Measurements from ENCODE around the gene SLIRP. TPM values are rescaled to one million over a fixed set of nuclear protein-coding genes. Genes with fewer than 3 reads are reported as not detected.
A peak's percentile ranks its signal among the peaks of the same experiment; 100 is the strongest.
"Not testable (repeated sequence)": the region's sequence is repeated elsewhere in the genome, so short reads cannot be mapped to it uniquely, and the experiment has no call there.

The SLIRP gene
- total RNA-seq: 71.1 TPM
- long read RNA-seq, transcript SLIRP-209 (4 exons, 408 nt): major isoform, 18 of 26 reads
- long read RNA-seq, partial matches to known transcripts: 0 of 26 reads
- long read RNA-seq, other reads (novel, unspliced or antisense): 6 of 26 reads

DNA sequence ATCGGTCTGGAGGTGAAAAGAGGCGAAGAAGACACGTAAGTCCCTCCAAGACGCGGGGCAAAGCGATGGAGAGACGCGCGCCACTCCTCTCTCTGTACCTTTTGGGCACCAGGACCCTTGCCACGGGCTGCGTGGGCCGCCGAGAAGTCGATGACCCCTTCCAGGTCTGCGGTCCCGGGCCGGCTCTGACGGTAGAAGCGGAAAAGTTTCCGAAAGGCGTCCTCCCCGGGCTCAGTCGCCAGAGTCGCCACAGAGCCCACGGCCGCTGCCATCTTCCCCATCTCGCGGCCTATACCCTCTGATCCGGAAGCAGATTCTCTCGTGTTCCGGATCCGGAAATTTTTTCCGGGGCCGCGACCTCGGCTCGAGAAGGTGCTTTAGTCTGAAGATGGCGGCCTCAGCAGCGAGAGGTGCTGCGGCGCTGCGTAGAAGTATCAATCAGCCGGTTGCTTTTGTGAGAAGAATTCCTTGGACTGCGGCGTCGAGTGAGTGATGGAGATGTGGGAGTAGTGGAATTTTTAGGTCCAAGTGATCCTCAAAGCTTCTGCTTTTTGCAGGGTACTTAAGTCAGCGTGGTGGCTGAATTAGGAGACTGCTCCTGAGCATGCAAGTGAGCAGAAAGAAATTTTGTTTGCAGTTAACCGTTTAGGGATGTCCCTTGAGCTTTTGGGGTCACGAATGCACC lies at the start of gene SLIRP, which contains the start of gene ALKBH1:
Gene SLIRP, plus strand, starts transcription at position 380 of the 685 bp plus-strand sequence. Its CDS starts 9 bp downstream, at position 389.
Gene ALKBH1, minus strand, starts transcription at position 300 of the 685 bp plus-strand sequence. Its CDS starts 19 bp downstream, at position 281.
- H3K4me1 ChIP-seq: peaks cover 23% of the 10 kb centered on the region
- H3K36me3 ChIP-seq: peaks cover 47% of the 10 kb centered on the region
- no peaks in the 10 kb centered on the region for H3K9me3 ChIP-seq
- intact Hi-C loops (cut with DNase I): no loop called here
- H3K27me3 ChIP-seq: no peaks in the 10 kb centered on the region
- TF ChIP-seq, protein P1, sequence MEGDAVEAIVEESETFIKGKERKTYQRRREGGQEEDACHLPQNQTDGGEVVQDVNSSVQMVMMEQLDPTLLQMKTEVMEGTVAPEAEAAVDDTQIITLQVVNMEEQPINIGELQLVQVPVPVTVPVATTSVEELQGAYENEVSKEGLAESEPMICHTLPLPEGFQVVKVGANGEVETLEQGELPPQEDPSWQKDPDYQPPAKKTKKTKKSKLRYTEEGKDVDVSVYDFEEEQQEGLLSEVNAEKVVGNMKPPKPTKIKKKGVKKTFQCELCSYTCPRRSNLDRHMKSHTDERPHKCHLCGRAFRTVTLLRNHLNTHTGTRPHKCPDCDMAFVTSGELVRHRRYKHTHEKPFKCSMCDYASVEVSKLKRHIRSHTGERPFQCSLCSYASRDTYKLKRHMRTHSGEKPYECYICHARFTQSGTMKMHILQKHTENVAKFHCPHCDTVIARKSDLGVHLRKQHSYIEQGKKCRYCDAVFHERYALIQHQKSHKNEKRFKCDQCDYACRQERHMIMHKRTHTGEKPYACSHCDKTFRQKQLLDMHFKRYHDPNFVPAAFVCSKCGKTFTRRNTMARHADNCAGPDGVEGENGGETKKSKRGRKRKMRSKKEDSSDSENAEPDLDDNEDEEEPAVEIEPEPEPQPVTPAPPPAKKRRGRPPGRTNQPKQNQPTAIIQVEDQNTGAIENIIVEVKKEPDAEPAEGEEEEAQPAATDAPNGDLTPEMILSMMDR (IDR thresholded peaks at IDR 0.05): no peak
- H3K27ac ChIP-seq: peak within 1 kb of the TSS; percentile 74
- ATAC-seq (peak; percentile 99), DNase-seq (peak; percentile 91)
- H3K4me3 ChIP-seq: peak within 1 kb of the TSS; percentile 91

DNA sequence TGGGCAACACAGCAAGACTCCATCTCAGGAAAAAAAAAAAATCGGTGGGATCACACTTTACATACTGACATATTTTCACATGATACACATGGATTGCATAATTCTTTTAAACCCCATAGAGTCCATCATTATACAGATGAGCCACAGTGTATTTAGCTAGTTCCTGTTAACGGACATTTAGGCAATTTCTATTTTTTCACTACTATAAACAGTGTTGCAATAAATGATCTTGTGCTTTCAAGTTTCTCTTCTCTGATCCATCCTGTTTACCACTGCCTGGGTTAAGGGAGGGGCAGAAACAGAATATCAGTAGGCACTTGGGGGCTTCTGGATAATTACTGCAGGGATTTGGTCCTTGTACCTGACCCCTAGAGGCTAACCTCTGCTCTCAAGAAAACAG lies 48.1 kb upstream of the SLIRP start:
- Histone ChIP-seq H3K27me3 (no peaks in the 10 kb centered on the region), H3K4me3 (no peak overlapping the region), H3K4me1 (peaks cover 10% of the 10 kb centered on the region), H3K36me3 (no peaks in the 10 kb centered on the region), H3K27ac (no peak overlapping the region), H3K9me3 (no peaks in the 10 kb centered on the region)
- no peak for DNase-seq
- intact Hi-C loops (cut with DNase I): no loop called here
- TF ChIP-seq, protein P1 (IDR thresholded peaks at IDR 0.05): no peak
- ATAC-seq: peak; percentile 67

DNA sequence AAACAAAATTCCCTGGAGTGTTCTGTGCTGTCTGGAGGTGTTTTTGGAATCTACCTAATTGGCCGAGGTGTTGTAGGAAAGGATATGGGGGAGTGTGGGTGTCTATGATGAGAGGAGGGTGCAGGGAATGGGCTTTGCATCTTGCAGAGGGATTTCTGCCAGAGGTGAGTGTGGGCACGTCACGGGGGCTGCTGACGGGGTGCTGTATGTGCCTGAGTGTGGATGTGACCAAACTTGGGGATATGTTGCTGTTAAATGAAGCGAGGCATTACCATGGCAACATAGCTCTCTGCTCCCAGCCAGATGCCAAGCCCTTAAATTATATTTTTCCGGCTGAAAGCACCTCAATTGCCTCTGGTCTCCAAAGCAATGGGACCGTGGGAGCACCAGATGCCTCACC lies 47.1 kb upstream of the SLIRP start:
- no peak overlapping the region for H3K4me3 ChIP-seq
- H3K36me3 ChIP-seq: no peaks in the 10 kb centered on the region
- no peaks in the 10 kb centered on the region for H3K9me3 ChIP-seq
- no peak for ATAC-seq
- peaks cover 10% of the 10 kb centered on the region for H3K4me1 ChIP-seq
- no peak overlapping the region for H3K27ac ChIP-seq
- no peak for DNase-seq
- H3K27me3 ChIP-seq: no peaks in the 10 kb centered on the region
- TF ChIP-seq, protein P1 (IDR thresholded peaks at IDR 0.05): no peak
- intact Hi-C loops (cut with DNase I): no loop called here

DNA sequence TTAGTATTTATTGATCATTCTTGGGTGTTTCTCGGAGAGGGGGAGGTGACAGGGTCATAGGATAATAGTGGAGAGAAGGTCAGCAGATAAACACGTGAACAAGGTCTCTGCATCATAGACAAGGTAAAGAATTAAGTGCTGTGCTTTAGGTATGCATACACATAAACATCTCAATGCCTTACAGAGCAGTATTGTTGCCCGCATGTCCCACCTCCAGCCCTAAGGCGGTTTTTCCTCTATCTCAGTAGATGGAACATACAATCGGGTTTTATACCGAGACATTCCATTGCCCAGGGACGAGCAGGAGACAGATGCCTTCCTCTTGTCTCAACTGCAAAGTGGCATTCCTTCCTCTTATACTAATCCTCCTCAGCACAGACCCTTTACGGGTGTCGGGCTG lies 46.3 kb upstream of the SLIRP start:
- H3K9me3 ChIP-seq; H3K4me1 ChIP-seq; intact Hi-C loops (cut with DNase I); DNase-seq; H3K36me3 ChIP-seq; ATAC-seq; H3K27me3 ChIP-seq; H3K27ac ChIP-seq; H3K4me3 ChIP-seq: not testable (repeated sequence)

DNA sequence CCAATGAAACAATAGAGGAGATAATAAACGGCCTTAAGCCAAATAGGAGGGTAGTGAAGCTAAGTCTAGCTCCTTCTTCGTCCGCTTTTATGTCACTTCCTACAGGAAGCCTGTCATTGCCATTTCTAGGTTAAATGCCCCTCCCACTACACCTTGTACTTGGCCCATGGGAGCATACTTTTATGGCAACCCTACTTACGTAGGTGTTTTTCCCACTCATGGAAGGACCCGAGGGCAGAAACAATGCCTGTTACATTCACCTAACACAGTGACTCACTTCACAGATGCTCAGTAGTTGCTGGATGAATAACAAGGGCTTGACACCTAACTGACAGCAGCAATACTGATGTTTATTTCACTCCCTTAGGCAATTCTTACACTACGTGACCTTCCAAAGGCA lies 44.6 kb upstream of the SLIRP start:
- H3K27ac ChIP-seq: no peak overlapping the region
- H3K9me3 ChIP-seq: no peaks in the 10 kb centered on the region
- H3K36me3 ChIP-seq: no peaks in the 10 kb centered on the region
- no peaks in the 10 kb centered on the region for H3K4me1 ChIP-seq
- intact Hi-C loops (cut with DNase I): no loop called here
- H3K4me3 ChIP-seq: no peak overlapping the region
- ATAC-seq (no peak), DNase-seq (no peak)
- TF ChIP-seq, protein P1 (IDR thresholded peaks at IDR 0.05): no peak
- no peaks in the 10 kb centered on the region for H3K27me3 ChIP-seq

DNA sequence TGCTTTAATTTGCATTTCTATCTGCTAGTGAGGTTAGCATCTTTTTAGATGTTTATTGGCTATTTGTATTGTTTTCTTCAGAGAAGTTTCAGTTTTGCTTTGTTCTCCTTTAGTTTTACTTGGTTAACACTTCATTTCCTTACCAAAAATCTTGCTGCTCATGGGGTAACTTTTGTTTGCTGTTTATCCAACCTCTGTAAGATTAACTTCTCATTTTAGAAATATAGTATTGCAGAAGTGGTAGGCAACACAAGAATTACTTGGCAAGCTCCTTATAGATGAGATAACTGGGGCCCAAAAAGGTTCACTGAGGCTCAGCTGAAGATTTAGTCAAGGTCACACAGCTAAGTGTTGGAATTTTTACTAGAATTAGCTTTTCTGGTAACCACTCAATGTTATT lies 40.6 kb upstream of the SLIRP start:
- intact Hi-C loops (cut with DNase I): no loop called here
- ATAC-seq: no peak
- Histone ChIP-seq H3K36me3 (peaks cover 10% of the 10 kb centered on the region), H3K4me3 (no peak overlapping the region), H3K9me3 (no peaks in the 10 kb centered on the region), H3K27ac (no peak overlapping the region), H3K27me3 (no peaks in the 10 kb centered on the region), H3K4me1 (no peaks in the 10 kb centered on the region)
- no peak for DNase-seq
- TF ChIP-seq, protein P1 (IDR thresholded peaks at IDR 0.05): no peak
